ENCODE measurements around the gene AEBP2. TPM values are rescaled to one million over a fixed set of nuclear protein-coding genes. Genes with fewer than 3 reads are reported as not detected.

The AEBP2 gene
- total RNA-seq, 2 donors from 2014 or later = 28.3 to 79.6 TPM

GRCh38 chr12:19506497-19506896 is 67.2 kb downstream of the AEBP2 start:
- ATAC-seq (ENCODE audit: insufficient number of reproducible peaks, low FRiP score, low read depth) = no peak
- H3K27ac ChIP-seq = no peak overlapping the region

DNA sequence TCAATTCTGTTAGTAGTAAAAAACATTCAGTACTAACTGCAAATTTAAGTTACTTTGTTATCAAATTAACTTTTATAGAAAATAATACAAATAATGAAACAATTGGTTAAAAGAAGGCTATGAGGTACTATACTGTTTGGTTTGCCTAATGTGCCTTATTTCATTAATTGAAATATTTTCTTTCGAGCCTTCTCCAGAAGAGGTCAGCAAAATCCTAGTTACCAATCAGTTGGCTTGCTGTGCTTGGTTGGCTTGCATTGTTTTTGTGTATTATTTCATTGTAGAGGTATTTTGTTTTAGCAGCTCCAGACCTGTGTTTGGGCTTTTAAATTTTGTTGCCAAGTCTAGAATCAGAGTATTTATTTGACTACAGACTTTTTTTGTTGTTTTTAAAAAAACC is 68.5 kb downstream of the AEBP2 start:
- peak; percentile 33 for TF ChIP-seq CTCF (IDR thresholded peaks at IDR 0.05)
- H3K4me1 ChIP-seq (ENCODE audit: control insufficient read depth in 1 of 2, low read depth in 2 of 2) = peaks cover 14 to 37% of the 10 kb centered on the region in 2 donors
- H3K27me3 ChIP-seq (replicated peaks; ENCODE audit: insufficient read depth) = no peaks in the 10 kb centered on the region
- peaks cover 5% of the 10 kb centered on the region for H3K36me3 ChIP-seq
- H3K27ac ChIP-seq = peak overlapping the region in 1 of 2 donors; percentile 13
- ATAC-seq (ENCODE audit: insufficient number of reproducible peaks, low FRiP score, low read depth) (no peak), DNase-seq (ENCODE audit: low spot score) (no peak)
- no peaks in the 10 kb centered on the region for H3K9me3 ChIP-seq
- H3K4me3 ChIP-seq = no peak overlapping the region

More at GRCh38 chr12:19506497-19506896, 67.2 kb downstream of the AEBP2 start:
- H3K36me3 ChIP-seq = peaks cover 2% of the 10 kb centered on the region
- H3K27me3 ChIP-seq (replicated peaks; ENCODE audit: insufficient read depth) = no peaks in the 10 kb centered on the region
- DNase-seq (ENCODE audit: low spot score) = no peak
- peaks cover 14 to 37% of the 10 kb centered on the region in 2 donors for H3K4me1 ChIP-seq (ENCODE audit: control insufficient read depth in 1 of 2, low read depth in 2 of 2)
- TF ChIP-seq CTCF (IDR thresholded peaks at IDR 0.05) = no peak
- no peaks in the 10 kb centered on the region for H3K9me3 ChIP-seq
- H3K4me3 ChIP-seq = no peak overlapping the region

DNA sequence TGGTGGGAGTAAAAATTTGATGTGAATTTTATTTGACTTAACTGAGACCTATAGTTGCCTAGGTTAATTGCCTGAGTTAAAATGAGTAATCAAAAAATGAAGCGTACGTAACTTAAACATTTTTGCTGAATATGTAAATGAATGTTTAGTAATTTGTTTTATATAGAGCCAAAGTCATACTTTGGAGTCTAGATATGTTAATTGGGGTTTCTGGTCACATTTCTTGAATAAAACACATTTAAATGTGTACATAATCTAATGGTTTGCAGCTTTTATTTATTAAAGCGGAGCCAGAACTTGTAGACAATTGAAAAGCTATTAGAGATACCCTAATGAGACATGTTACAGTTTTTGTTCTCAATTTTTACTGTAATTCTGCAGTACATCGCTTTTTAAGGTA is 71.2 kb downstream of the AEBP2 start:
- TF ChIP-seq CTCF (IDR thresholded peaks at IDR 0.05) = no peak
- Histone ChIP-seq H3K4me1 (ENCODE audit: control insufficient read depth in 1 of 2, low read depth in 2 of 2) (peaks cover 14 to 47% of the 10 kb centered on the region in 2 donors), H3K4me3 (no peak overlapping the region), H3K27me3 (replicated peaks; ENCODE audit: insufficient read depth) (no peaks in the 10 kb centered on the region), H3K36me3 (peaks cover 3% of the 10 kb centered on the region), H3K9me3 (no peaks in the 10 kb centered on the region), H3K27ac (no peak overlapping the region)
- DNase-seq (ENCODE audit: low spot score) (no peak), ATAC-seq (ENCODE audit: insufficient number of reproducible peaks, low FRiP score, low read depth) (no peak)

DNA sequence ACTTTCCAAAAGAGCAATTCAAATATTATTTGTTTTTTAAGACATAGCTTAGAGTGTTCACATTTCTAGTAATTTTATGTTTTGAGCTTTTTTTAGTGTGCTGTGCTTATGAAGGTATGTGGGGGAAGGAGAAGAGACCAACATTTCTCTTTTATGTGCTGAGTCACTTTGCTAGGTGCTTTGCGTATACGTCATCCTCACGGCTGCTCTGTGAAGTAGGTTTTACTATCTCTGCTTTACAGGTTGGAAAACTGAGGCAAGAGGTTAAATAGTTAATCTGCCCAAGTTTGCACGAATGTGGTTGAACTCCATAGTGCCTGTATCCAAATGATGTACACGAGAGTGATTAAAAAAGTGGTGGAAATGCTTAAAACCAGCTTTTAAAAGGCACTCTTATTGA is 75.9 kb downstream of the AEBP2 start:
- ATAC-seq (ENCODE audit: insufficient number of reproducible peaks, low FRiP score, low read depth) (no peak), DNase-seq (ENCODE audit: low spot score) (no peak)
- H3K36me3 ChIP-seq = peaks cover 3% of the 10 kb centered on the region
- H3K27ac ChIP-seq = no peak overlapping the region
- no peak overlapping the region for H3K4me3 ChIP-seq
- no peaks in the 10 kb centered on the region for H3K27me3 ChIP-seq (replicated peaks; ENCODE audit: insufficient read depth)
- no peaks in the 10 kb centered on the region for H3K9me3 ChIP-seq
- TF ChIP-seq CTCF (IDR thresholded peaks at IDR 0.05) = no peak
- peaks cover 8 to 43% of the 10 kb centered on the region in 2 donors for H3K4me1 ChIP-seq (ENCODE audit: control insufficient read depth in 1 of 2, low read depth in 2 of 2)

GRCh38 chr12:19517583-19517982 is 78.3 kb downstream of the AEBP2 start:
- H3K4me1 ChIP-seq (ENCODE audit: control insufficient read depth in 1 of 2, low read depth in 2 of 2) = peaks cover 8 to 53% of the 10 kb centered on the region in 2 donors
- no peak for ATAC-seq (ENCODE audit: insufficient number of reproducible peaks, low FRiP score, low read depth)
- no peak overlapping the region for H3K4me3 ChIP-seq
- no peak overlapping the region for H3K27ac ChIP-seq
- H3K36me3 ChIP-seq = peaks cover 2% of the 10 kb centered on the region
- TF ChIP-seq CTCF (IDR thresholded peaks at IDR 0.05) = no peak
- no peaks in the 10 kb centered on the region for H3K9me3 ChIP-seq
- DNase-seq (ENCODE audit: low spot score) = no peak
- no peaks in the 10 kb centered on the region for H3K27me3 ChIP-seq (replicated peaks; ENCODE audit: insufficient read depth)

All from thoracic aorta (tissue), 2 donors.